AG09309 (cell line): ENCODE measurements around the gene HK1.

Experiments
- DNase-seq: peaks from one replicate; pipeline ENCODE4 v3.0.0-alpha.2; 2010; ENCODE audit warnings: low read depth
- H3K4me3 ChIP-seq: 2 replicates; pipeline ENCODE4 v1.5.1; 2011; ENCODE audit warnings: mild to moderate bottlenecking, low read depth, low read length, moderate library complexity; ENCODE audit not compliant: control insufficient read depth
- TF ChIP-seq, protein P1 (sequence below): IDR thresholded peaks from 2 replicates; pipeline ENCODE4 v1.5.1; 2011; ENCODE audit warnings: mild to moderate bottlenecking, low read depth, low read length, inconsistent platforms; ENCODE audit not compliant: insufficient read depth, control insufficient read depth; ENCODE audit errors: missing control alignments

The HK1 gene

DNA sequence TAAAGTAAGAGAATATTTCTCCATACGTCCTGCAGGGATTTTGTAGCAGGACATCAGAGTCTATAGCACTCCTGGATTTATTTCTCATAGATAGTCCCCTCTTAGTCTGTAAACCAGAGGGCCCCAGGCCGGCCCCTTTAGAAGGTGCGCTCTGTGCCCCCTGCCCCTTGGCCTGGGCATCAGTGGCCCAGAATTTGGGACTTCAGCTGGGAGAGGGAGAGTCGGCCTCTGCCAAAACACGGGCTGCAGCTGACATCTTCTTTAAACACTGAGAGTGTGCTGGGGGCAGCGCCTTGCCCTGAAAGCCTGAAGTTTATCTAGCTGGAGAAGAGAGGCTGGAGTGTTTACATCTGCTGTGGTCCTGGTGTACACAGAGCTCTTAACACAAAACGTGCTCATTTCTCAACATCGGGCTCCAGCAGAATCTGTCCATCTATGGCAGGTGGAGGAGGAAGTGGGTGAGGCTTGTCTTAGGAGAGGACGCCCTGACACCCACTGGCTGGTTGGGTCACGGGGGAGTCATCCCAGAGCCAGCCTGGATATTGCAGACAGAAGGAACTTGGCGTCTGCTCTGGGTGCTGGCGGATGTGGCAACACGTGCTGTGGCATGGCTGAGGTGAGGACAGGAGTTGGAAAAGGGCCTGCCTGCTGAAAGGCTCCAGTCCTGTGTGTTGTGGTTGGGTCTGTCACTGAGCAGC, 143.5 kb downstream of the HK1 start:
- no peak for DNase-seq
- TF ChIP-seq, protein P1, sequence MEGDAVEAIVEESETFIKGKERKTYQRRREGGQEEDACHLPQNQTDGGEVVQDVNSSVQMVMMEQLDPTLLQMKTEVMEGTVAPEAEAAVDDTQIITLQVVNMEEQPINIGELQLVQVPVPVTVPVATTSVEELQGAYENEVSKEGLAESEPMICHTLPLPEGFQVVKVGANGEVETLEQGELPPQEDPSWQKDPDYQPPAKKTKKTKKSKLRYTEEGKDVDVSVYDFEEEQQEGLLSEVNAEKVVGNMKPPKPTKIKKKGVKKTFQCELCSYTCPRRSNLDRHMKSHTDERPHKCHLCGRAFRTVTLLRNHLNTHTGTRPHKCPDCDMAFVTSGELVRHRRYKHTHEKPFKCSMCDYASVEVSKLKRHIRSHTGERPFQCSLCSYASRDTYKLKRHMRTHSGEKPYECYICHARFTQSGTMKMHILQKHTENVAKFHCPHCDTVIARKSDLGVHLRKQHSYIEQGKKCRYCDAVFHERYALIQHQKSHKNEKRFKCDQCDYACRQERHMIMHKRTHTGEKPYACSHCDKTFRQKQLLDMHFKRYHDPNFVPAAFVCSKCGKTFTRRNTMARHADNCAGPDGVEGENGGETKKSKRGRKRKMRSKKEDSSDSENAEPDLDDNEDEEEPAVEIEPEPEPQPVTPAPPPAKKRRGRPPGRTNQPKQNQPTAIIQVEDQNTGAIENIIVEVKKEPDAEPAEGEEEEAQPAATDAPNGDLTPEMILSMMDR, result no peak
- no peak overlapping the region for H3K4me3 ChIP-seq

DNA sequence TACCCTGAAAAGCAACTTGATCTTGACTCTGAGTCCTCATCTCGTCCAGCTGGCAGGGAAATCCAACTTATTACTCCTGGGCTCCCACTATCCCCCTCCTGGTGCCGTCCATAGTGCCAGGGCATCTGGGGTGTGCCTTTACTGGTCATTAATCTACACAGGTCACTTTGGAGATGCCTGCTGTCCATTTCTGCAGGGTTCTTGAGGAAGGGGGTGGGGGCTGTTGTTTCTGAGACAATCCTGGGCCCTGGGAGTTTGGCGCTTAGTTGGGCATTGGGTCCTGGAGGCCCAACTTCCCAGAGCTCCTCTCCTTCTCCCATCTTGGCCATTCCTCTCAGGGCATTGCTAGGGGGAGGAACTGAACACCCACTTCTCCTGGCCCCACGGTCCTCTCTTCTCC, 144.4 kb downstream of the HK1 start:
- H3K4me3 ChIP-seq, result no peak overlapping the region
- DNase-seq, result no peak
- TF ChIP-seq, protein P1, result no peak

DNA sequence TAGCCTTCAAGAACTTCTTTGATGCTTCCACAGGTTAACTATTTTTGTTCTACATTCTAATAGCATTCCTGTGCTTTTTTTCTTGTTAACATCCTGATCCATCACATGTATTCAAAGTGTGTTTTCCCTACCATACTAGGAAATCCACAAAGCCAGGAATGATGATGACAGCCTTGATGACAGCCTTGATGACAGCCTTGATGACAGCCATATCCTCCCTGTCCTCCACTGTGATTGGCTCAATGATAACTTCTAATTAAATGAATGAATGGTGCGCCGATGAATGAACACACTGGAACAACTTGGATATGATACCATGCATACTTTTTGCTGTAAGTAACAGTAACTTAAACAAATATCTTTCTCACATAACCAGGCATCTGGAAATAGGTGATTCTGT, 146.7 kb downstream of the HK1 start:
- no peak for DNase-seq
- TF ChIP-seq, protein P1, result no peak
- no peak overlapping the region for H3K4me3 ChIP-seq

DNA sequence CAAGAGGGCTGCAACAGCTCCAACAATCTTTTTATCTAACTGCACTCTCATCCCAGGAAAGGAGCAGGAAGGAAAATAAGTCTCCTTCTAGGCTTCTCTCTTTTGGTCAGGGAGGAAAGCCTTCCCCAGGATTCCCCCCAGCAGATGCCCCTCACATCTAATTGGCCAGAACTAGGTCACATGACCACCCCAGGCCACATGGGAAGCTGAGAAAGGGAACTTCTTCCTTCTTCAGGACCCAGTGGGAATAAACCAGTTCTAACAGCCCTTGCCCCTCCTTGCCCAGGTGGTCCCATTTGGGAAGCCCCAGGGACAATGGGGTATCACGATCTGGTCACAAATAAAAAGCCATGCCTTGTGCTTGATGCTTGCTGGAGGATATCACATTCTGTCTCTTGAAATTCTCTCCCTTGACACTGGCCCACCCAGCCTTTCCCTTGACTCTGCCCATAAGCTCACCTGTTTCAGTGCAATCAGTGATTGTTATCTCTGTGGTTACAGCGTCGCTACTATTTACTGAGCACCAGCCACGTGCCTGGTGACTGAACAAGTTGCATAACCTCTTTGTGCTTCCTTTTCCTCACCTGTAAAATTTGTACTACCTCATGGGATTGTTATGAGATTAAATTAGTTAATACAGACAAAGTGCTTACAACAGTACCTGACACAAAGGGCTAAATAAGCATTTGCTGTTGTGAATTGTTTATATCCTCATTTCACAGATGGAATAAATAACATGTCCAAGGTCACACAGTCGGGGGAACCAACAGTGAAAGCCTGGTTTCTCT, 147.4 kb downstream of the HK1 start:
- DNase-seq, result no peak
- H3K4me3 ChIP-seq, result no peak overlapping the region
- TF ChIP-seq, protein P1, result no peak

DNA sequence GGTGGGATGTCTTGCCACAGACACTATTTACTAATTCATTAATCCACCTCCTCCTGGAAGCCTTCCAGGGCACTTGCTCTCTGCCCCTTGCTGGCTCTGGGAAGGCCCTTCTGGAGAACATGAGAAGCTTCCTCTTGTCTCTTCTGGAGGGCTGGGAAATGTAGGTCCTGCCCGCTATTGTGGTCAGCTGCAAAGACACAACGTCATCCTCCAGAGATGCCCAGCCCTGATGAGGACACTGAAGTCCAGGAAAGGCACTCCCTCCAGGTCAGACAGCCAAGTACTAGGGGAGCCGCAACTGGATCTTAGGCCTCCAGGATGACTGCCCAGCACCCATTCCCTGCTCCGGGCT, 148.1 kb downstream of the HK1 start:
- TF ChIP-seq, protein P1, result no peak
- H3K4me3 ChIP-seq, result no peak overlapping the region
- no peak for DNase-seq

DNA sequence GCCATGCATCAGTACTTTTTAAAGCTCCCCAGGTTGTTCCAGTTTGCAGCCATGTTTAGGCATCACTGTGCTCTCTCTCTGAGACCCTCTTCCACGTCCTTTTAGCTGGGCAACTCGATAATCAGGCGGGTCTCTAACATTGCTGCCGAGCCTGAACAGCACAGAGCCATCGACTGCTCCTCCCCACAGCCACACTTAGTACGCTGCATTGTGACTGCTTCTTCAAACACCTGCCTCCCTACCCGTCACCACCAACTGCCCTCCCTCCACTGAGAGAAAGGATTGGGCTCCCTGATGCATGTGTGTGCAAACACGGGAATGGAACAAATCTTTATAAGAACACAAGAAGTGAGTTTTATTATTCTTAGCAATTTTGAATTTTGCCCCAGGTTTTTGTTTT, 149.9 kb downstream of the HK1 start:
- TF ChIP-seq, protein P1, result no peak
- DNase-seq, result no peak
- no peak overlapping the region for H3K4me3 ChIP-seq
